GM10847 (cell line): ENCODE measurements around the gene PPP1R37.
A peak's percentile ranks its signal among the peaks of the same experiment; 100 is the strongest.

Experiments used
- POLR2A ChIP-seq: IDR thresholded peaks from 2 replicates; pipeline ENCODE4 v1.6.1; 2011; ENCODE audit not compliant: insufficient read length; ENCODE audit errors: extremely low read depth

The PPP1R37 gene

GRCh38 chr19:45063851-45064801 is 28.9 kb upstream of the PPP1R37 start:
- TF ChIP-seq POLR2A, result no peak

- no peak for TF ChIP-seq POLR2A
Observed at GRCh38 chr19:45066921-45067661, 25.9 kb upstream of the PPP1R37 start.

GRCh38 chr19:45068041-45068440 is 24.9 kb upstream of the PPP1R37 start:
- TF ChIP-seq POLR2A, result no peak

- no peak for TF ChIP-seq POLR2A
Observed at GRCh38 chr19:45069056-45069455, 23.9 kb upstream of the PPP1R37 start.

GRCh38 chr19:45070214-45070613 is 22.8 kb upstream of the PPP1R37 start:
- no peak for TF ChIP-seq POLR2A

- TF ChIP-seq POLR2A, result peak; percentile 18
Observed at GRCh38 chr19:45070861-45071544, 22.0 kb upstream of the PPP1R37 start.

- no peak for TF ChIP-seq POLR2A
Observed at GRCh38 chr19:45071545-45071938, 21.4 kb upstream of the PPP1R37 start.

- TF ChIP-seq POLR2A, result no peak
Observed at GRCh38 chr19:45071969-45072790, 20.8 kb upstream of the PPP1R37 start.

GRCh38 chr19:45074744-45075300 is 18.2 kb upstream of the PPP1R37 start:
- no peak for TF ChIP-seq POLR2A

GRCh38 chr19:45075301-45076028 is 17.5 kb upstream of the PPP1R37 start:
- peak; percentile 39 for TF ChIP-seq POLR2A

GRCh38 chr19:45076029-45076850 is 16.7 kb upstream of the PPP1R37 start, which contains the start of gene ZNF296:
Gene ZNF296, minus strand, starts transcription at chr19:45076478. Its CDS starts 105 bp downstream, at chr19:45076373.
- TF ChIP-seq POLR2A, result peak; percentile 87

GRCh38 chr19:45076851-45077730 is 15.9 kb upstream of the PPP1R37 start:
- TF ChIP-seq POLR2A, result no peak
